NCI-H510A treated with DMSO at 0.1 percent for 48 hours (cell line): ENCODE results near the gene NANOS3.
"Not testable (repeated sequence)": the region's sequence is repeated elsewhere in the genome, so short reads cannot be mapped to it uniquely, and the experiment has no call there.

Source experiments
- DNase-seq: peaks from one replicate; lab custom pipeline; 2025; lab: John Stamatoyannopoulos, UW

The NANOS3 gene

DNA sequence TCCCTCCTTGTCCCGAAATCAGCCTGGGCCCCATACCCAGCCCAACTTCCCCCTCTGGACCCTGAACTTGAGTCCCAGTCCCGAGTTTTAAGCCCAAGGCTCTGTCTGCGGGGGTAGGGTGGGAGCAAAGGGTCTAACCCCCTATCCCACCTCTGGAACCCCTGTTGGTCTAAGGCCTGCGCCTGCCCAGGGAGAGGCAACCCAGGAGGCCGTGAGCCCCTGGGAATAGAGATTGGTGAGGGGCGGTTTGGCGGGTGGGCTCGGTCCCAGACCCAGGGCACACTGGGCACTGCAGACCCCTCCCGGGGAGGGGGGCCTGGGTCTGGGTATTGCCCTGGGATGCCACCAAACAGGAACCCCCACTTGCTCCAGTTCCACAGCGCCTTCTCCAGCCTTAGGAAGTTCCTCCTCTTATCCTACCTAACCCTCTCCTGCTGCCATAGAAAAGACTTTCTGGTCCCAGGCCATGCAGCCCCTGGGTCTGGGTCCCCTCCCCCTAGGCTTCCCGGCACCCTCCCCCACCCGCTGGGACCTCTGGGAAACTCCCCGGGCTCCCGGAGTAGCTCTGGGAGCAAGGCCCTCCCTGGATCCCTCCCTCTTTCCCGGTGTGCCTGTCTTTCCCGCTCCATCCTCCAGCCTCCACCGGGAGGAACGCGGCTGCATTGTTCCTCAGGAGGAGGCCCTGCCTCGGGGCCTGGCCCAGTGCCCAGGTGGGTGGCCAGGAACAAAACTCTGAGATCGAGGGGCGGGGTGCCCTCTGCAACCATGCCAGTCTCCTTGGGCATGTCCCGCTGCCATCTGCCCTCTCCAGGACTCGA lies 33.6 kb upstream of the NANOS3 start:
- DNase-seq, result peak; percentile 46

- DNase-seq, result no peak
Measured at GRCh38 chr19:13844130-13844631, 32.8 kb upstream of the NANOS3 start.

DNA sequence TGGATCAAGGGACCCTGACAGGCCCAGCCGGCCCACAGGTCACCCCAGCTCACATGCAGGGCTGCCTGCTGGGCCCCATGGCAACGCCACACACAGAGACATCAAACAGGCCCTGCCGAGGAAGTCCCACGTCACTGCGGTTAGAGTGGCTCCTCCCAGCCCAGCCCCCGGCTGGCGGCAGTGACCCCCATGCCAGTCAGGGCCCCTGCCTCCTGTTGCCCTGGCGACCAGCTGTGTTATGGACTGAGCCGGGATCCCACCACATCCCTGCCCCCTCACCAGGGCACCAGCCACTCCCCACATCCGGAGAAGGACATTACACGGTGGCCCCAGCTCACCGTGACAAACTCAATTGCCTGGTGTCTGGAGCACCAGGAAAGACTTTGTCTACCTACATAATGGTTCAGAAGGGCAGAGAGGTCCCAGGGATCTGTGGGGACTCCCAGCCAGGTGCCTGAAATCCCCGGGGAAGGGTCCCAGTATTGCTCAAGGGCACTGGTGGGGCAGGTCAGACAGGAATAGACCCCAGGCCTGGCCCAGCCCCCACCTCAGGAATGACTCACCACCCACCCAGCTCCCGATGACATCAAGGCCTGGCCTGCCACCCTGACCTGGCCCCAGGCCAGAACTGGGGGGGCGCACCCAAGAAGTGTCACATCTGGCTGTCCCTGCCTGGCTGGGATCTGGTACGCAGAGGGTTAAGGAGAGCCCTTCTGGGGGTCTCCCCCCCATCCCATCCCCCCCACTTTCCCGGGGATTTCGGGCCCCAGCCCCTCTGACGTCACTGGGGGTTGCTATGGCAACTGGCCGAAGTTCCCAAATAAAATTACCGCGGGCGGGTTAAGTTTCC lies 30.2 kb upstream of the NANOS3 start:
- DNase-seq, result peak; percentile 94

GRCh38 chr19:13847407-13848339 lies 29.3 kb upstream of the NANOS3 start:
- peak; percentile 64 for DNase-seq

DNA sequence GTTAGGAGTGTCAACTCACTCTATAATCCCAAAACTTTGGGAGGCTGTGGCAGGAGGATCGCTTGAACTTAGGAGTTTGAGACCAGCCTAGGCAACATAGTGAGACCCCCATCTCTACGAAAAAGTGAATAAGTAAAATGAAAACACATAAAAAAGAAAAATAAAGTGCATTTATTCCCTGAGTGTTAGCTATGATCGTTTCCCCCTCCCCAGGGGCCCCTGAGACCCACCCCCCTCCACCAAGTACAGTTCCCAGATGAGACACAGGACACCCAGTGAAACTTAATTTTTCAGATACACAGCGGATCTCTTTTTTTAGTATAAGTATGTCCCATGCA lies 28.6 kb upstream of the NANOS3 start:
- no peak for DNase-seq

DNA sequence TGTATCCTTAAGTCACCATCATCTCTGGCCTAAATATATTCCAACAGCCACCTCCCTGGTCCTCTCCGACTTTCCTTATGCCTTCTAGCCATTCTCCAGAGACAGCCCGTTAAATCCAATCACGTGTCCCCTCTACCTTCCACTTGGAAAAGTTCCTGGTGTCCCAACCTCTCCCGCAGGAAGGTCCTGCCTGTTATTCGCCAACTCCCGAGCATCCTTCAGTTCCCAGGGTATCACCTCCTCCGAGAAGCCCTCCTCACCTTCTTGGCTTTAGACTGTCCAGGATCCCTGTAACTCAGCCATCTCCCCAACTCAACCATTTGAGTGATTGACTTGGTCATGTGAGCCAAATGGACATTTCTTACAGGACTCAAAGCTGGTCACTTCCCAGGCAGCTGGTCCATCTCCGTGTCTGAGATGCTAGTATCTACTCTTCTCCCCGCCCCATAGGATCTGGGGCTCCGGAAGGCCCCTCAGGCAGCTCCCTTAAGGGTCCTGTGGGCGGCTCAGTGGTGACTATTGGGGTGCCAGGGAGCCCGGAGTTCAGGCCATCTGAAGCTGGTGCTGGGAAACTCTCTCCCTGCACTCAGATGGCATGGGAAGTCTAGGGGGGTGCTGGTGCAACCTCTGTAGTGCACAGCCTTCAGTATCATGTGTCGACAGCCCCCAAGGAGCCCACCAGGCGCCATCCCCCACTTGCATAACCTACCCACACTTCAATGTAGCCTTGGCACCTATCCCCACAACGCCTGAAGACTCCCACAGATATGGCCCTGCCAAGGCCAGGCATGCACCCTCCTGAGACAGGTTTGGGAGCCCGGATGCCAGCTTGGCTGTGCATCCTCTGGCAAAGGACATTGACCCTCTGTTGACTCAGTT lies 27.9 kb upstream of the NANOS3 start:
- no peak for DNase-seq

GRCh38 chr19:13849991-13850909 lies 26.7 kb upstream of the NANOS3 start:
- DNase-seq, result peak; percentile 43

DNA sequence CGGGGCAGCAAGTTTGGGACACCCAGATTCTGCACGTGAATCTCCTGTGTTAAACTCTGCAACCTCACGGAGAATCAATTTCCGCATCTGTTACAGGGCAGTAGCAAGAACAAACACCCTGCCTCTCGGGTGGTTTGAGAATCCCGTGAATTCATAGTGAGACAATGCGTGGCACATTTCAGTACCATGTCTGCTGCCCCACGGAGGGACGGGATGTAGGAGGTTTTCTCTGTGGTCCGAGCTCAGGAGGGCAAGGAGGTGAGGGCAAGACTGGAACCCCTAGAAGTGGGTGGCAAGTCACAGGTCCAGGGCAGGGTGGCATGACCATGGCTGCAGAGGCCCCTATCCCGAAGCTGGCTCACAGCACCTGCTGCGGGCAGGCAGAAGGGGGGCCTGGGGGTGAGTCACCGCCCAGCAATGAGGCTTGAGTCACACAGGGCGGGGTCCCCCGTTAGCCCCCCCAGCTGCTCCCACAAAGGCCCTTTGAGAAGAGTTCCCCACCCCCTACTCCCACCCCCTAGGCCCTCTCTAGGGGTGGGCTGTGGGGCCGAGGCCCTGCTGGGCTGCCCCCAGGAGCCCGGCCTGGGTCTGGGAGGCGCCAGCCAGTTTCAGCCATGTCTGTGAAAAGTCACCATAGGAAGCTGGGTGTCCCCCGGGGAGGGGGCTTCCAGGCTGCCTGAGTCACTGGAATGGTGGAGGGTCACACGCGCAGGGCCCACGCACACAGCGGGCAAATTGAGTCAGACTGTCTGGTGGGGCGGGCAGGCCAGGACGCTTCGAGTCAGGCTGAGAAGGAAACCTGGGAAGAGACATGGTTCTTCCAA lies 25.8 kb upstream of the NANOS3 start:
- no peak for DNase-seq

- DNase-seq, result not testable (repeated sequence)
Measured at GRCh38 chr19:13851734-13852114, 25.2 kb upstream of the NANOS3 start.

DNA sequence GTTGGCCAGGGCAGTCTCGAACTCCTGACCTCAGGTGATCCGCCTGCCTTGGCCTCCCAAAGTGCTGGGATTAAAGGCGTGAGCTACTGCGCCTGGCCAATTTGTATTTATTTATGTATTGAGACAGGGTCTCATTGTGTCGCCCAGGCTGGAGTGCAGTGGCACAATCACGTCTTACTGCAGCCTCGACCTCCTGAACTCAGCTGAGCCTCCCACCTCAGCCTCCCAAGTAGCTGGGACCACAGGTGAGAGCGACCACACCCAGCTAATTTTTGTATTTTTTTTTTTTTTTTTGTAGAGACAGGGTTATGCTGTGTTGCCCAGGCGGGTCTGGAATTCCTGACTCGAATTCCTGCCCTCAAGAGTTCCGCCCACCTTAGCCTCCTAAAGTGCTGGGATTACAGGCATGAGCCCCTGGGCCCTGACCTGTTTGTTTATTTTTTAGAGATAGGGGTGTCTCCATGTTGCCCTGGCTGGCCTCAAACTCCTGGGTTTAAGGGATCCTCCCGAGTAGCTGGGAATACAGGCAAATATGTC lies 24.7 kb upstream of the NANOS3 start:
- DNase-seq, result not testable (repeated sequence)

DNA sequence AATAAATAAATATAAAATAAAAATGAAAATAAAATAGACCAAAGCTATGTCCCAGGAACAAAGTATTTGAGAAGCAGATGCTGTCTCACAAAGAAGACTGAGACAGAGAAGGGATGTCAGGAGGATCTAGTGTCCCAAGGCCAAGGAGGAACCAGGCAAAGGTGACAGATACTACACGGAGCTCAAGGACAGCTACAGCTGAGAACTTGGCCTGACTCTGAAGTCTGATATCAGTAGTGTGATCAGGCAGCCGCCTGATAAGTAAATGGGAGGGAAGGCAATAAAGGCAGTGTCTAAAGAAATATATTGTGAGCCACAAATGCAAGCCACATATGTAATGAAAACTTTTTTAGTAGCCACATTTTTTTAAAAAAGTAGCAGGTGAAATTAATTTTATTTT lies 20.4 kb upstream of the NANOS3 start:
- DNase-seq, result no peak

- no peak for DNase-seq
Measured at GRCh38 chr19:13859361-13859880, 17.5 kb upstream of the NANOS3 start.

- DNase-seq, result no peak
Measured at GRCh38 chr19:13860679-13861391, 16.1 kb upstream of the NANOS3 start.

DNA sequence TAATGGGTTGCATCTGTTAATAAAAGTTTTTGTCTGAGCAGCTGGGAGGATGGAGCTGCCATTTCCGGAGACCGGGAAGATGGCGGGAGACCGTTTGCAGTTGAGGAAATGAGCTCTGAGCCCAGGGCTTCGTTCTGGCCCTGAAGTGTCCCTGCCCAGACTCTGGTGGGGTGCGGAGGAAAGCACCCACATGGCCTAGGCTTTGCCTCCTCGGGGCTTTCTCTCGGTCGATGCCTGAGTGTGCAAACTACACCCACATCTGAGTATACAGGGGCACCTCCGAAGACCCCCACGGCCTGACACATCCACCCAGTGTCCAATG lies 15.6 kb upstream of the NANOS3 start:
- DNase-seq, result no peak

GRCh38 chr19:13861714-13862531 lies 15.0 kb upstream of the NANOS3 start:
- DNase-seq, result peak; percentile 88

GRCh38 chr19:13864046-13864666 lies 12.8 kb upstream of the NANOS3 start:
- no peak for DNase-seq
